ENCODE measurements around the gene CCSER1.
"Not testable (repeated sequence)": the region's sequence is repeated elsewhere in the genome, so short reads cannot be mapped to it uniquely, and the experiment has no call there.

Gene CCSER1

DNA sequence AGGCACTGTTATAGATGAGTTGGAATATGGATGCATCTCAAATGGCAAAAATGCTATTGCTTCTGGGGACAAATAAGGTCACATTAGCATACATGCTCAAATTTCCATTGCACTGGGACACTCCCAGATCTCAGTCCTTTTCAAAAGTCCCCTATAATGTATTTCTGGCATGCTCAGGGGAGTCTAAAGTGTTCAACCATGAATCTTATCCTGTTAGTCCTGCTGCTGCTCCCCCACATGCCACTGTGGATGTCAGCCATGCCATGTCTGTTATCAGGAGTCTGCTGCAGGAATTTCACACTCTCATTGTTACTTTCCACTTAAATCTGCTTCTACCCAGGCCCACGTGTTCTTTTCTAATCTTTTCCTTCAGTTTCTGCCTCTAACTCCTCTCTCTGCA lies 1000.6 kb downstream of the CCSER1 start:
- H3K4me3 ChIP-seq (ENCODE audit: low read depth, low read length) = no peak overlapping the region
- TF ChIP-seq, protein P1, sequence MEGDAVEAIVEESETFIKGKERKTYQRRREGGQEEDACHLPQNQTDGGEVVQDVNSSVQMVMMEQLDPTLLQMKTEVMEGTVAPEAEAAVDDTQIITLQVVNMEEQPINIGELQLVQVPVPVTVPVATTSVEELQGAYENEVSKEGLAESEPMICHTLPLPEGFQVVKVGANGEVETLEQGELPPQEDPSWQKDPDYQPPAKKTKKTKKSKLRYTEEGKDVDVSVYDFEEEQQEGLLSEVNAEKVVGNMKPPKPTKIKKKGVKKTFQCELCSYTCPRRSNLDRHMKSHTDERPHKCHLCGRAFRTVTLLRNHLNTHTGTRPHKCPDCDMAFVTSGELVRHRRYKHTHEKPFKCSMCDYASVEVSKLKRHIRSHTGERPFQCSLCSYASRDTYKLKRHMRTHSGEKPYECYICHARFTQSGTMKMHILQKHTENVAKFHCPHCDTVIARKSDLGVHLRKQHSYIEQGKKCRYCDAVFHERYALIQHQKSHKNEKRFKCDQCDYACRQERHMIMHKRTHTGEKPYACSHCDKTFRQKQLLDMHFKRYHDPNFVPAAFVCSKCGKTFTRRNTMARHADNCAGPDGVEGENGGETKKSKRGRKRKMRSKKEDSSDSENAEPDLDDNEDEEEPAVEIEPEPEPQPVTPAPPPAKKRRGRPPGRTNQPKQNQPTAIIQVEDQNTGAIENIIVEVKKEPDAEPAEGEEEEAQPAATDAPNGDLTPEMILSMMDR (IDR thresholded peaks at IDR 0.05; ENCODE audit: borderline replicate concordance, insufficient read depth, low read depth, low read length) = no peak

GRCh38 chr4:91128519-91128918 lies 1001.3 kb downstream of the CCSER1 start:
- TF ChIP-seq, protein P1 (IDR thresholded peaks at IDR 0.05; ENCODE audit: borderline replicate concordance, insufficient read depth, low read depth, low read length) = no peak
- H3K4me3 ChIP-seq (ENCODE audit: low read depth, low read length) = no peak overlapping the region

- H3K4me3 ChIP-seq (ENCODE audit: low read depth, low read length) = no peak overlapping the region
- TF ChIP-seq, protein P1 (IDR thresholded peaks at IDR 0.05; ENCODE audit: borderline replicate concordance, insufficient read depth, low read depth, low read length) = no peak
Observed at GRCh38 chr4:91147067-91147466, 1019.9 kb downstream of the CCSER1 start.

GRCh38 chr4:91154041-91154440 lies 1026.8 kb downstream of the CCSER1 start:
- not testable (repeated sequence) for H3K4me3 ChIP-seq (ENCODE audit: low read depth, low read length)

DNA sequence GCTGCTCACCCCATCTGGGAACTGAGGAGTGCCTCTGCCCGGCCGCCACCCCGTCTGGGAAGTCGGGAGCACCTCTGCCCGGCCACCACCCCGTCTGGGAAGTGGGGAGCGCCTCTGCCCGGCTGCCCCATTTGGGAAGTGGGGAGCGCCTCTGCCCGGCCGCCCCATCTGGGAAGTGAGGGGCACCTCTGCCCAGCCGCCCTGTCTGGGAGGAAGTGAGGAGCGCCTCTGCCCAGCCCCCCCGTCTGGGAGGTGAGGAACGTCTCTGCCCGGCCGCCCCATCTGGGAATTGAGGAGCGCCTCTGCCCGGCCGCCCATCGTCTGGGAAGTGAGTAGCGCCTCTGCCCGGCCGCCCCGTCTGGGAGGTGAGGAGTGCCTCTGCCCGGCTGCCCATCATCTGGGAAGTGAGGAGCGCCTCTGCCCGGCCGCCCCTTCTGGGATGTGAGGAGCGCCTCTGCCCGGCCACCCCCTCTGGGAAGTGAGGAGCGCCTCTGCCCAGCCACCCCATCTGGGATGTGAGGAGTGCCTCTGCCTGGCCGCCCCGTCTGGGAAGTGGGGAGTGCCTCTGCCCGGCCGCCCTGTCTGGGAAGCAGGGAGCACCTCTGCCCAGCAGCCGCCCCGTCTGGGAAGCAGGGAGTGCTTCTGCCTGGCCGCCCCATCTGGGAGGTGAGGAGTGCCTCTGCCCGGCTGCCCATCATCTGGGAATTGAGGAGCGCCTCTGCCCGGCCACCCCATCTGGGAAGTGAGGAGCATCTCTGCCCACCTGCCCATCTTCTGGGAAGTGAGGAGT lies 1040.9 kb downstream of the CCSER1 start:
- H3K4me3 ChIP-seq (ENCODE audit: low read depth, low read length) = not testable (repeated sequence)

- no peak overlapping the region for H3K4me3 ChIP-seq (ENCODE audit: low read depth, low read length)
- TF ChIP-seq, protein P1 (IDR thresholded peaks at IDR 0.05; ENCODE audit: borderline replicate concordance, insufficient read depth, low read depth, low read length) = no peak
Observed at GRCh38 chr4:91170768-91171167, 1043.6 kb downstream of the CCSER1 start.

- no peak overlapping the region for H3K4me3 ChIP-seq (ENCODE audit: low read depth, low read length)
- TF ChIP-seq, protein P1 (IDR thresholded peaks at IDR 0.05; ENCODE audit: borderline replicate concordance, insufficient read depth, low read depth, low read length) = no peak
Observed at GRCh38 chr4:91171217-91171616, 1044.0 kb downstream of the CCSER1 start.

DNA sequence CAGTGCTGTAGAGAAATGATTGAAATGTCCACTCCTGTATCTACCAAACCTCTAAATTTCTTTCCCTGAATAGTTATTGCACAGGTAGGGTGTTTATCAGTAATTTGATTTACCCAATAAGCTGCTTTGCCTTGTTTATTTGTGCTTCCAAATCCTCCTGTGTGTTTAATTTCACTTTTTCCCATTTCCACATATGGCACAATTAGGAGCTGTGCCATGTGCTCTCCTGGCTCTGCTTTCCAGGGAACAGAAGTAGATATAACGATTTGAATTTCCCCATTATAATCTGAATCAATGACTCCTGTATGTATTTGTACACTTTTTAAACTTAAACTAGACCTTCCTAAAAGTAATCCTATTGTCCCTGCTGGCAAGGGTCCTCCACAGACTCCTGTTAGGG lies 1057.9 kb downstream of the CCSER1 start:
- not testable (repeated sequence) for H3K4me3 ChIP-seq (ENCODE audit: low read depth, low read length)

DNA sequence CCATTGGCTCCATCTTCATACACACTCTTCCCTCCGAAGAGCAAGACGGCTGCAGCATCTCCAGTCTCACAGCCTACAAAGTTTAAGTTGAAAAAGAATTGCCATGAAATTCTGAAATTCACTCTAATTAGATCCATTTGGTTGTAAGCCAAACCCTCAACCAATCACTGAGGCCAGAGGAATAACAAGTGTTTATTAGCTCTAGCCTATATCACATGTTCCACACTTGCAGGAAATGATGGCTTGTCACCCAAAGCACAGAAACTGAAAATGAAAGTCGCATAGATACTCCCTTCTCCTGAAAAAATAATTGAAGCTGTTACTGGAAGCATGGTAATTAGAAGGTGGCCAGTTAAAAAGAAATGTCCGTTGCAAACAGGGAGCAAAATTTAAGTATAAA lies 1071.8 kb downstream of the CCSER1 start:
- H3K4me3 ChIP-seq (ENCODE audit: low read depth, low read length) = no peak overlapping the region
- TF ChIP-seq, protein P1 (IDR thresholded peaks at IDR 0.05; ENCODE audit: borderline replicate concordance, insufficient read depth, low read depth, low read length) = no peak

Data from GM12875 (cell line).